Astrocyte (in vitro differentiated cells and primary cell): ENCODE results near the gene KCNH8. TPM values are rescaled to one million over a fixed set of nuclear protein-coding genes. Genes with fewer than 3 reads are reported as not detected.

Experiments used
- DNase-seq: peaks from one replicate; pipeline ENCODE4 v3.0.0-alpha.2; 2010; ENCODE audit warnings: low read depth
- FAIRE-seq: peaks from 2 replicates; lab custom pipeline; 2011; peaks lifted over from hg19 to GRCh38; lab: Jason Lieb, UNC
- H2AFZ ChIP-seq: 2 replicates; pipeline ENCODE4 v1.6.0; 2012; ENCODE audit warnings: low read depth, low read length, inconsistent platforms
- H3K27ac ChIP-seq: 2 replicates; pipeline ENCODE4 v1.5.1; 2011; ENCODE audit warnings: low read depth, low read length, inconsistent platforms
- H3K27me3 ChIP-seq: 2 replicates; pipeline ENCODE4 v1.6.0; 2011; ENCODE audit warnings: low read length, inconsistent platforms; ENCODE audit not compliant: insufficient read depth
- H3K36me3 ChIP-seq: 2 replicates; pipeline ENCODE4 v1.5.1; 2011; ENCODE audit warnings: low read length, inconsistent platforms; ENCODE audit not compliant: insufficient read depth
- H3K4me1 ChIP-seq: 2 replicates; pipeline ENCODE4 v1.5.1; 2011; ENCODE audit warnings: low read length, inconsistent platforms; ENCODE audit not compliant: insufficient read depth
- H3K4me2 ChIP-seq: 2 replicates; pipeline ENCODE4 v1.6.0; 2012; ENCODE audit warnings: low read length, inconsistent platforms
- H3K4me3 ChIP-seq: 2 replicates; pipeline ENCODE4 v1.5.1; 2011; ENCODE audit warnings: low read depth, mild to moderate bottlenecking, low read length, inconsistent platforms; ENCODE audit not compliant: insufficient read depth
- H3K79me2 ChIP-seq: 2 replicates; pipeline ENCODE4 v1.6.0; 2012; ENCODE audit warnings: mild to moderate bottlenecking, low read length, inconsistent platforms; ENCODE audit not compliant: insufficient read depth
- H3K9ac ChIP-seq: 2 replicates; pipeline ENCODE4 v1.6.0; 2012; ENCODE audit warnings: mild to moderate bottlenecking, low read length, inconsistent platforms
- H3K9me3 ChIP-seq: 2 replicates; pipeline ENCODE4 v1.5.1; 2012; ENCODE audit warnings: low read depth, mild to moderate bottlenecking, low read length, inconsistent platforms; ENCODE audit not compliant: insufficient read depth
- H4K20me1 ChIP-seq: 2 replicates; pipeline ENCODE4 v1.6.0; 2012; ENCODE audit warnings: low read length, inconsistent platforms; ENCODE audit not compliant: insufficient read depth
- H3K27ac Mint-ChIP-seq: one replicate; pipeline ENCODE4 v1.8.0; 2021; ENCODE audit warnings: mild to moderate bottlenecking, mixed read lengths; ENCODE audit not compliant: unreplicated experiment
- H3K27me3 Mint-ChIP-seq: one replicate; pipeline ENCODE4 v1.8.0; 2021; ENCODE audit warnings: low read depth, mixed read lengths; ENCODE audit not compliant: unreplicated experiment
- H3K36me3 Mint-ChIP-seq: one replicate; pipeline ENCODE4 v1.8.0; 2021; ENCODE audit warnings: low read depth, mixed read lengths; ENCODE audit not compliant: unreplicated experiment
- H3K4me1 Mint-ChIP-seq: one replicate; pipeline ENCODE4 v1.8.0; 2021; ENCODE audit warnings: low read depth, mixed read lengths; ENCODE audit not compliant: unreplicated experiment
- H3K4me3 Mint-ChIP-seq: one replicate; pipeline ENCODE4 v1.8.0; 2021; ENCODE audit warnings: mild to moderate bottlenecking, moderate library complexity, mixed read lengths; ENCODE audit not compliant: unreplicated experiment
- H3K9me3 Mint-ChIP-seq: one replicate; pipeline ENCODE4 v1.8.0; 2021; ENCODE audit warnings: mild to moderate bottlenecking, mixed read lengths; ENCODE audit not compliant: unreplicated experiment
- CTCF ChIP-seq: IDR thresholded peaks from 2 replicates; pipeline ENCODE4 v1.5.1; 2011; ENCODE audit warnings: low read depth, mild to moderate bottlenecking, inconsistent platforms, low read length, moderate library complexity; ENCODE audit not compliant: insufficient read depth
- EZH2 ChIP-seq: IDR thresholded peaks from 2 replicates; pipeline ENCODE4 v1.6.1; 2012; ENCODE audit warnings: mild to moderate bottlenecking, low read length, inconsistent platforms; ENCODE audit not compliant: insufficient read depth
- total RNA-seq: library from RNA; stranded (reverse); gene quantifications from 2 replicates; pipeline ENCODE4 v1.2.1, GENCODE V29; 2021

Gene KCNH8
- total RNA-seq, 1 donor from 2014 or later, result 0.45 TPM

GRCh38 chr3:19331931-19332330, 183.6 kb downstream of the KCNH8 start:
- no peak for FAIRE-seq
- Histone ChIP-seq H3K27me3 (no peaks in the 10 kb centered on the region), H3K4me1 (no peaks in the 10 kb centered on the region), H3K4me3 (no peak overlapping the region), H2AFZ (no peak overlapping the region), H3K4me2 (no peak overlapping the region), H3K27ac (no peak overlapping the region), H3K9me3 (no peaks in the 10 kb centered on the region), H3K36me3 (no peaks in the 10 kb centered on the region), H3K9ac (no peak overlapping the region), H3K79me2 (no peaks in the 10 kb centered on the region), H4K20me1 (no peaks in the 10 kb centered on the region)
- no peaks in the 10 kb centered on the region for H3K9me3 Mint-ChIP-seq
- H3K36me3 Mint-ChIP-seq, result no peaks in the 10 kb centered on the region
- no peak for DNase-seq
- no peak overlapping the region for H3K4me3 Mint-ChIP-seq
- no peaks in the 10 kb centered on the region for H3K4me1 Mint-ChIP-seq
- H3K27ac Mint-ChIP-seq, result no peak overlapping the region
- no peaks in the 10 kb centered on the region for H3K27me3 Mint-ChIP-seq
- TF ChIP-seq CTCF (no peak), EZH2 (no peak)

- Mint-ChIP-seq H3K27me3 (no peaks in the 10 kb centered on the region), H3K9me3 (no peaks in the 10 kb centered on the region), H3K4me1 (no peaks in the 10 kb centered on the region), H3K36me3 (no peaks in the 10 kb centered on the region), H3K27ac (no peak overlapping the region), H3K4me3 (no peak overlapping the region)
- Histone ChIP-seq H3K27me3 (no peaks in the 10 kb centered on the region), H3K4me3 (no peak overlapping the region), H4K20me1 (no peaks in the 10 kb centered on the region), H3K27ac (no peak overlapping the region), H3K4me2 (no peak overlapping the region), H3K79me2 (no peaks in the 10 kb centered on the region), H2AFZ (no peak overlapping the region), H3K9ac (no peak overlapping the region), H3K9me3 (no peaks in the 10 kb centered on the region), H3K4me1 (no peaks in the 10 kb centered on the region), H3K36me3 (no peaks in the 10 kb centered on the region)
- TF ChIP-seq EZH2, result no peak
- no peak for DNase-seq
- no peak for FAIRE-seq
These were observed 185.8 kb downstream of the KCNH8 start for GRCh38 chr3:19334120-19334519.

DNA sequence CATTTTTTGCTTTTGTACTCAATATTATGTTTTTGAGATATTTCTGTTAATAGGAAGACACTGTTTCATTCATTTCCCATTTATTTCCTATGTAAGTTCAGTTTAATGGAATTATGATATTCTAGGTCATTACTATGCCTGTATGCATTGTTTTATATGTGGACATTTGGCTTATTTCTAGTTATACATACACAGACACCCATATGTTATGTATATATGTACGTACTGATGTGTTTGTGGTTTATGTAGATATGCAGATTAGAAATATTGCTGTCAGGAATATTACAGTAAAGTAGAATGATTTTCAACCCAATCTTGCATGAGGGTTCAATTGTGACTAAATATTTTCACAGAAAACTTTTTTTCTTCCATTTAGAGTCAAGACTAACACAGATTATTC, 190.5 kb downstream of the KCNH8 start:
- H3K27ac ChIP-seq, result no peak overlapping the region
- H3K9me3 ChIP-seq, result no peaks in the 10 kb centered on the region
- no peaks in the 10 kb centered on the region for H3K36me3 Mint-ChIP-seq
- H3K27ac Mint-ChIP-seq, result no peak overlapping the region
- no peaks in the 10 kb centered on the region for H3K4me1 Mint-ChIP-seq
- H3K4me2 ChIP-seq, result no peak overlapping the region
- H3K4me3 ChIP-seq, result no peak overlapping the region
- H3K4me1 ChIP-seq, result no peaks in the 10 kb centered on the region
- H2AFZ ChIP-seq, result no peak overlapping the region
- H3K27me3 Mint-ChIP-seq, result no peaks in the 10 kb centered on the region
- FAIRE-seq, result no peak
- DNase-seq, result no peak
- TF ChIP-seq EZH2, result no peak
- no peak for TF ChIP-seq CTCF
- no peaks in the 10 kb centered on the region for H3K79me2 ChIP-seq
- no peak overlapping the region for H3K9ac ChIP-seq
- no peak overlapping the region for H3K4me3 Mint-ChIP-seq
- no peaks in the 10 kb centered on the region for H3K27me3 ChIP-seq
- H4K20me1 ChIP-seq, result no peaks in the 10 kb centered on the region
- no peaks in the 10 kb centered on the region for H3K9me3 Mint-ChIP-seq
- no peaks in the 10 kb centered on the region for H3K36me3 ChIP-seq
